NCI-H345 treated with DMSO at 0.1 percent for 48 hours (cell line): Measurements from ENCODE around the gene GOSR2.
"Not testable (repeated sequence)": the region's sequence is repeated elsewhere in the genome, so short reads cannot be mapped to it uniquely, and the experiment has no call there.

Source experiments
- DNase-seq: peaks from one replicate; lab custom pipeline; 2025; ENCODE audit not compliant: unreplicated experiment; lab: John Stamatoyannopoulos, UW

GOSR2 gene

DNA sequence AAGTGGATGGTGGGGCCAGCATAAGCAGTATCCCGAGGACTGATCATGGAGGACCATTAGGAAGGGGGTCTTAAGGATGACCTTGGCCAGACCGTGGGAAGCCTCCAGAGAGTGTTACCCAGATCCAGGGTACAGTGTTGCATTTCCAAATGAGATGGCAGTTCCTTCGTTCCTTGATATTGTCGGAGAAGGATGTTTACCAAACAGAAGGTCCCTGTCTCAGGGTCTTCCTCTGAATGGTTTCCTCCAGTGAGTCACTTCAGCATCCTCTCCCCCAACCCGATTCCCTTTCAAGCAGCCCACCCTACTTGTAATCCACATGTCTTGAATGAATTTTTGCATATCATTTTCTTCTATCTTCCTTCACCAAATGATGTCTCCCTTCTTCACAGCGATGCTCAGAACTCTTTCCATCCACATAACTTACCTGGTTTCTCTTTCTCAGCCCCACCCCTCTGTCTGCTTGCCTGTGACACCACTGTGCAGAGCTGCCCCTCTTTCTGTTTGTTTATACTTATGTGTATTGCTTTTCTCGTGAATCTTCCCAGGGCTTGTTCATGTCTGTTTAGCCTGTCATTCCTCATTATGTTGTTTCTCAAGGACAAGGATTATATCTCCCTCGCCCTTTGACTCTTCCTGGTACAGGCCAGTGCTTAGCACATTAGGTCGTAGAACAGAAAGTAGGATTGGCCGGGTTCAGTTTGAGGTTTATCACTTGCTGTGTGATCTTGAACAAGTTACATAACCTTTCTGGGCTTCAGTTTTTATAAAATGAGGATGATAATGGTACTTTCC, 5.7 kb downstream of the GOSR2 start:
- no peak for DNase-seq

DNA sequence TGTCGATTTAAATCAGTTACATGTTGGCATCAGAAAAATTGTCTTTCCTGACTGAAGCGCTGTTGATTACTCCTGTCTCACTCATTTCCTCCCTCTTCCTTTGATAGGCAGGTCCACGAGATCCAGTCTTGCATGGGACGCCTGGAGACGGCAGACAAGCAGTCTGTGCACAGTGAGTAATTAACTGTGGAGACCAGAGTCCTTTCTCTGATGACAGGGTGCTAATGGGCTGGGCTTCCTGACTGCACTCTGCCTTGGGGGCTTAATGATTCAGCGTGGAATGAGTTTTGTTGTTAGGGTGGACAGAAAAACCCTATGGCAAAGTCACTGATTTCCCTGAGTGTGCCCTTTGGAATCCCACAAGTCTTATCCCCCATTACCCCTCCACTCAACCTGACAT, 6.5 kb downstream of the GOSR2 start:
- DNase-seq, result no peak

DNA sequence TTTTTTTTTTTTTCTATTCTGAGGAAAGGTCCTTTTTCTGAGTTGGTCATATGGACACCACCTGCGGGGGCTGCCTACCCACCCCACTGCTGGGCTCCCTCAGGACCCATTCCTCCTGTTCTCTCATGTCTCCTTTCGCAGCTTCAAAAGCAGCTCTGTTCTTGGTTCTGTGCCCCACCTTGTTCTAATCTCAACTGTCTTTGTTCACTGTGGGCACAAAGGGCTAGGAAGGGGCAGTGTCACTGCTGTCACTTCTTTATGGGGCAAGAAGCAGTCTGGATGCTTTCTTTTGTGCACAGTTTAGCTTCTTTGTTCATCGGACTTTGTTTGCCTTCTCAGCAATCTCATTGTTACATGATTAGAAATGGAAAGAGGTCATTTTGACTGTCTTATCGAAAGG, 7.1 kb downstream of the GOSR2 start:
- DNase-seq, result no peak

DNA sequence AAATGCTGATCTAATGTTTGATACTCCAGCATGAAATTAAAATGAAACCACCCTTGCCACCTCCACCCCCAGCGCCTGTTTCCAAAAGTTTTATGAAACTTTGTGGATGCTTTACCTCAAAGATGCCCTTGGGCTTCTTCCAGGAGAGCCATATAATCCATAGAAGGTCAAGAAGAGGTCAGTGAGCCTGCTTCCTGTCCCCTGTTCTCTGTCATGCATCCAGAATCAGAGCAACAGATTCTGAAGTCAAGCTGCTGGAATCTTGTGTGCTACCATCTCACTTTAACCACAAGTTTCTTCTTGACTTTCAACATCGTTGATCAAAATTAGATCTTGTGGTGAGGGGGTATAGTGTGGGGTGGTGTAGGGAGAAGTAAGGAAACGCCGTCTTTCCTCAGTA, 8.6 kb downstream of the GOSR2 start:
- no peak for DNase-seq

DNA sequence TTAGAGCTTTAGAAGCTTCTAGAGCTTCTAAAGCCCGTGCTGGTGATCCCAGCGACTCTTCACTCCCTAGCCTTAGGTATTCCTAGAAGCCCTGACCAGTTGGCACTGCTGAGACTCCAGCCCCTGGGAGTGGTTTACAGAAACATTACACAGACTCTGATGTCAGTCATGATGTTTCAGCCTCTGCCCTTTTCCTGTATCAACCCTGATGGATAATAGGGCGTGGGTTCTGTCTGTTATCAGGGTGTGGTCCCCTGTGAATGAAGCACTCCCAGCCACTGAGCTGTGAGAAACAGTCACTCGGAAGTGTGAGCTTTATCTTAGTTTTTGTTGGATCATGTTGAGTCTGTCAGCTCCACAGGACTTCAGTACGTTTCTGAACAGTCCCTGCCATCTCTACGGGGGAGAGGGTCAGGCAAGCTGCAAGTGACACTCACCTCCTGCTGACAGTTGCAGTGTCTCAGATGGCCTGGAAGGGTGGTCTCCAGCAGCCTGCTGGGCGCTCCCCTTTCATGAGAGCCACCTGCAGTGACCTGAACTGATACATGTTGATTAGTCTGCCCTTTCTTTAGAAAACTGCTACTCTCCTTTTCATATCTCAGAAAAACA, 12.8 kb downstream of the GOSR2 start:
- no peak for DNase-seq

DNA sequence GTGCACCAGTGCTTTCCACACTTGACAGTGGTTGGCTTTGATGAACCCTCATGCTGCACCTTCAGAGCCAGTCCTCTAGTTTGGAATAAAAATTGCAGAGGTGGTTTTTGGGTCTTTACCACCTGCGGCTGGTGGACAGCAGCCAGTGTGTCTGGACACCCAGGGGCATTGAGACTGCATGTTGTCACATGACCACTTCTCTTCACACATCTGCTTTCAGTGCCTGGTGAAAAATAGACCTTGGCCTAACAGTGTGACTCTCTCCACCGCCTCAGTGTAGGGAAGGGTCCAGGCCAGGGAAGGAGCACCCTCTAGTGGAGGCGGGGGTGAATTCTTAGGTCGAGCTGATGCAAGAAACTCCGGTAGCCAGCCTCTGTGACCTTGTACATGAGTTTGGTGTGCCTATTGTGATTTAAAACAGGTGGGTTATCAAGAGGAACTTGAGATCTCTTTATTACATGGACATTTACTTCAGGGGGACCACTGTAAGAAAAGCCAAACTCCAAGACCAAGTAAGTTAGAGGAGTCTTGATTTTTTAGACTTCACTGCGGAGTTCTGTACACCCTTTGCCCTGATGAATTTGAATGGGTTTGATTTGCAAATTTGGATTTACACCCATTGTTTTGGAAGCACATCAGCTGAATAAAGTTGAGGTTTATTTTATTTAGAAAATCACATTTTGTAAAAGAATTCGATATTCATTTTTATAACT, 17.9 kb downstream of the GOSR2 start:
- peak; percentile 69 for DNase-seq

DNA sequence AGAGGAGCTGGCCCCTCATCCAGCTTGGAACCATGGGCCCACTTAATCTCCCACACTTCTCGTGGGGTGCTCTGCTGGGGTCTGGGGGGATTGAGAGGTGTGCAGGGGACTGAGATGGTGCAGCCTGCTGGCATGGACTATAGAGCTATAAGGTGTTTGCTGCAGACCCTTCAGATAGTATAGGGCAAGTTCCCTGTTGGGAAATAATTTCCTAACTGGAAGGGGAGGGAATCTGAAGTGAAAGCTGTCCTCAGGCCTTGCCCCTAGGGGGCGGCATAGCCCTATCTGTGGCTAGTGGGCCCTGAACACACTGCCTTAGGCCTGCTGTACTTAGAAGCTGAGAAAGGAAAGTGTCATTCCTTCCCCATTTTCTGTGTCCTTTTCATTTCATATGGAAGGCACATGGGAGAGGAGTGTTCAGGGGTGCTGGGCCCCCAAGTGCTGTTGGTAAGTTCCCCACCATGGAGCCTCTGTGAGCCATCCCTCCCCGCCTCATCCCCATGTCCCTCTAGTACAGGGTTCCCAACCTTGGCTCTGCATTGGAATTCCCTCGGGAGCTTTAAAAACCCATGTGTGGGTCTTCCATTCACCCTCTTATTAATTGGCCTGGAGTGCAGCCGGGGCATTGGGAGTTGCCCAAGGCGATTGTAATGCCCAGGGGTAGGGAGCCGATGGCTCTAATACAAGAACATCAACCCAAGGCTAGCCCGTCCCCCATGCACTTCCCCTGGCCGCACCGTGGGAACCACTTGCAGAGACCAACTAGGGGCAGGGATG, 19.7 kb downstream of the GOSR2 start:
- peak; percentile 35 for DNase-seq

DNA sequence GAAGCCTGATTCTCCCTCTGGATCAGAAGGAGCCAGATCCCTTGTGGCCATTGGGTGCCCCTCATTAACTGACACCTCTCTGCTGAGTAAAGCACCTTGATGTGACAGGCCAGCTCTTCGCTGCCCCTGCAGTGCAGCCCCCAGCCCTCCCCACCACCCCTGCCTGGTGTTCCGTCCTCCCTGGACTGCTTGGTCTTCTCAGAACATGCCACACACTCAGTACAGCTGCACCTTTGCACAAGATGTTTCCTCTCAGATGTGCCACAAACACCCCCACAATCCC, 20.2 kb downstream of the GOSR2 start:
- DNase-seq, result no peak

DNA sequence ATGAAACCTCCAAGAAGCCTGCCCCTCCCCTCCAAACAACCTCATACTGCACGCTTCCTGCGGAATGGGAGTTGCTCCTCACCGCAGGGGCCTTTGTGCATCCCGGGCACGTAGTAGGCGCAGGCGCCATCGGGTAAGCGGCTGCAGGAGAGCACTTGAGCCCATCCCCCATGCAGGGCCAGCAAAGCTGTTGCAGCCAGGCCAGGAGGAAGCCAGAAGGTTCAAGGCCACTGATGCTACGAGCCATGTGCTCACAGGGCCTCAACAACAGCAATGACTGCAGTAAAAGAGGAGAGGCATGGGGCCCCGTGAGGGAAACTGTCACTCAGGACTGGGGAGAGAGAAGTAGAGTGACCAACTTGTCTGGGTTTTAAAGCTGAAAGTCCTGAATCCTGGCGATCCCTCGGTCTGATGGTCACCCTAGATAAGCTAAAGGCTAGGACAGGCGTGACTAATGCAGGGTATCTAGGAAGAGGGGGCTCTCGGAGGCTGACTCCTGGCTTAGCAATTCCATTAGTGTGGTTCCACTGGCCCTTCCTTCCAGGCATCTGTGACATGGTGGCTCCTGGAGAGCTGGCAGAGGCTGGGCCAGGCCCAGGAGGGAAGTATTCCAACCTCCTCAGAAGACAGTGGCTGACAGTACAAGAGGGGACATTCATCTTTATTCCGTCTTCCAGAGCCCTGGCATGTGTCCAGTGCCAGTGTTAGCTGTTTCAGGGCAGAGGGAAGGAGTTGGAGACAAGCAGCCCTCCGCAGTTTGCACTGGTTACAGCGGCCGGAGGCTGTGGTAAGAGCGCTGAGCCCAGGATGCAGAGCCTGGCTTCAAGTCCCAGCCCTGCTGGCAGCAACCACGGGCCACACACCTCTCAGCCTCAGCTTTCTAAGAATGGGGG, 20.8 kb downstream of the GOSR2 start:
- peak; percentile 14 for DNase-seq

DNA sequence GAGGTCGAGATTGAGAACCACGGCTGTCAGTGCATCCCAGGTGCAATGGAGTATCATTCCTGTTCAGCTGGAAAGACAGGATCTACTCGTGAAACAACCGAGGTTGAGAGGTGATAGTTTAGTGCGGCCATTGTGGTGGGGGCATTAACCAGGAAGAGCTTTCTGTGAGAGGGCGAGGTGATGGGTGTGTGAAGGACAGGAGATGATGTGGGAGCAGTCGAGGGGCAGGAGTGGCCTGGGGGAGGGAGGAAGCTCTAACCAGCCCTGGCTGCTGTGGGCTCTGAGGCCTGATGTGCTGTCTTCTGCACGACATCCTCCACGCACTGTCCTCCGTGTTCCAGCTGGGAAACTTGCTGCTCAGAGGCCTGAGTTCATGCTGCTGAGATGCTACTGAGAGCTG, 22.0 kb downstream of the GOSR2 start:
- DNase-seq, result no peak

DNA sequence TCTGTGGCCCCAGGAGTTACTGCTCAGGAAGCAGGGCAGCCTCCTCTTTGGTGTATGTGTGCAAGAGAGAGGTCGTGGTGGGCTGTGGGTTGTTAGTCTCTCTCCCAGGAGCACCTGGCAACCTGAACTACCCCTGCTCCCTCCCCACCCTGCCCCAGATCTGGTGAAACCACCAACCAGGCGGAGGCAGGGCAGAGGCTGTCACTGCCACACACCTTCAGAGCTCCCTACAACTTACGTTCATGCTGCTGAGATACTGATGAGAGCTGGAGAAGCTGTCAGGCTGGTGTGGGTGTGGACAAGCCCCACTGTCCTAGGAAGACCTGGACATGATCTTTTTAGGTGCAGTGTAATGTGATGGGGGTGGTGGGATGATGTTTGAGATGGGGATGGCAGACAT, 24.3 kb downstream of the GOSR2 start:
- DNase-seq, result no peak

DNA sequence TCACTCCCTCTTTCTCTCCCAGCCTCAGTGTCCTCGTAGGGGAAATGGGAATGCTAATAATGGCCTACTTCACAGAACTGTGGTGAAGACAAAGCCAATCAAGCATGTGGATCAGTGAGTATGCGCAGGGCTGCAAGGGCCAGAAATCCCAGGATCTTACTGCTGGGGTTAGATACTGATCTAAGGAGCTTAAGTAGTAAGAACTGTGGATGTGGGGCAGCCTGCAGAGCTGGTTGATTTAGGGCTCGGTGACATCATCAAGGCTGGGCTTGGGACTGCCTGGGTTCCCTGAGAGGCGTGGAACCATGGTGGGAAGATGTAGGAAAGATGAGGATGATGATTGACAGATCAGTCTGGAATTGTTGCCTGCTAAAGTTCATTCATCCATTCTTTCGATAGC, 25.6 kb downstream of the GOSR2 start:
- DNase-seq, result no peak

DNA sequence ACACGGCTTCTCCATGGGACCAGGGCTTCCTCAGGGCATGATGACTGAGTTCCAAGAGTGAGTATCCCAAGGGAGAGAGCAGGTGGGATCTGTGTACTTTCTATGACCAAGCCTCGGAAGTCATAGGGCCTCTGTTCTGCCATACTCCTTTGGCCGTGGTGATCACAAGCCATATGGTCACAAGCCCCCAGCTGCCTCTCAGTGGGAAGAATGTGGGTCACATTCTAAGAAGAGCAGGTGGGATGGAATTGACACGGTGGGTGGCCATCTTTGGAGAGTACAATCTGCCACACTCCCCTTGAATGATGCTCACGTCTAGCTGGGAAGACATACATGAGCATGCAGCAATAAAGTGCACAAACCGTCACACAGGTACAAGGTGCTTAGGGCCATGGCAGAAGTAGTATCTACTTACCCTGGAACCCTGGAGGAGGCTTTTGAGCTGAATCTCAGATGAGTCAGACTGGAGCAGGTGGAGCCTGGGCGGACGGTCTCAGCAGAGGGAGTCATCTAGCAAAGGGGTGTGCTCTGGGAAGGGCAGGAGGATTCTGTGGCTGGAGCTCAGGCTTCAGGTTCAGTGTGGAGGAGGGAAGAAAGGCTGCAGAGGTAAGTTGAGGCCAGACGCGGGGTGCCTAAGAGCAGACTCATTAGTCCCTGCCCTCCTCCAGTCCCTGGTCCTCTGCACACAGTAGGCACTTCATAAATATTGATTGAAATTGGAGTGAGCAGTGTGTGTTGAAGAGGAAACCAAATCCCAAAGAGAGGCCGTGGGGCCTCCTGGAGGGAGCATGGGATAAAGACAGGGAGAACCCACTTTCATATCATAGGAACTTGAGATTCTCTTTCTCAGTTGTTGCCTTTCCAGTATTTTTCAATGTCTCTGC, 26.6 kb downstream of the GOSR2 start:
- no peak for DNase-seq

DNA sequence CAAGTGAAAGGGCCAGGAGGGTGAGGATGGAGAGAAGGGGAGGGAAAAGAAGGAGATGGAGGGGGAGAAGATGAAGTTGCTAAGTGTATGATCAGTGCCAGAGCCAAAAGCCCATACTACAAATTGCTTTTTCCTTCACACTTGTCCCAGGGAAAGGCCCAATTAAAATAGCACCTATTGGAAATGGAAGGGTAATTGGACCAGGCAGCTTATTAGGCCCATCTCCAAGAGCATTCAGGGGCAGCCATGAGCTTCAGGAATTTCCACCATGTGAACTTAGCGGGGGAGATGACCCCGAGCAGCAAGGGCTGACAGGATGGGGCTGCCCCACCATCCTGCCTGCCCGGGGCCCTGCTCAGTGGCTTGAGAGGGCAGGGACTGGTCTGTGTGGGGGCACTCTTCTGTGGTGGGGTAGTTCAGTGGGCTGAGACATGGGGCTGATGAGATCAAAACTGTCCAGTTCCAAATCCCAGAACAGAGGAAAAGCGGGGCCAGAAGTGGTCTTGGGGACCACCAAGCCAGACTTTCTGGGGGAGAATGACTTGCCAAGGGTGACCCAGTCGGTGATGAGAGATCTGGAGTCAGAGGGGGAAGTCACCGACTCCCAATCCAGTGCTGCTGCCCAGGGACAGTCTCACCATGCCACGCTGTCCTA, 27.5 kb downstream of the GOSR2 start:
- no peak for DNase-seq

DNA sequence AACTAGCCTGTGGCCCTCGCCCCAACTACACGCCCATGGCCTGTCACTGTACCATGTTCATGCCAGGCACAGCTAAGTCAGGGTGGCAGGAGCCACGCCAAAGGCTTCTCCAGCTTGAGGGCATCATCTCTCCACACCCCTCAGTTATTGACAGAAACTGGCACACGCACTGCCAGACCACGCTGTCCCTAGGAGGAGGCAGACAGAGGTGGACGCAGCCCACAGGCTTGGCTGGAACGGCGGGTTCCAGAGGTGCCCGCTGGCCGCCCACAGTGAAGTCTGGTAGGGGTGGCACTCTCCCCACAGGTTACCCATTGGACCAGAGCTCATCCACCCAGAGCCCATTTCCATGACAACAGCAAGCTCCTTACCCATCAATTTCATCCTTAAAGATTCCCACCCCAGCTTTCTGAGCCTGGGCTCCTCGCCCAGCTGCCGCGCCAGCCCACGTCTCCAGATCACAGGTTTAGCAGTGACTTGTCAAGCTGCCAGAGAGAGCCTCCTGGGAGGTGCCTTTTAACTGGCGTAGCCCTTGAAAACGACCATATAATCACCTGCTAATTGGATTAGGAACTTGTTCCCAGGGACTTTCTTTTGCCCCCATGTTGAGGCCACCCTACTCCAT, 28.1 kb downstream of the GOSR2 start:
- no peak for DNase-seq

DNA sequence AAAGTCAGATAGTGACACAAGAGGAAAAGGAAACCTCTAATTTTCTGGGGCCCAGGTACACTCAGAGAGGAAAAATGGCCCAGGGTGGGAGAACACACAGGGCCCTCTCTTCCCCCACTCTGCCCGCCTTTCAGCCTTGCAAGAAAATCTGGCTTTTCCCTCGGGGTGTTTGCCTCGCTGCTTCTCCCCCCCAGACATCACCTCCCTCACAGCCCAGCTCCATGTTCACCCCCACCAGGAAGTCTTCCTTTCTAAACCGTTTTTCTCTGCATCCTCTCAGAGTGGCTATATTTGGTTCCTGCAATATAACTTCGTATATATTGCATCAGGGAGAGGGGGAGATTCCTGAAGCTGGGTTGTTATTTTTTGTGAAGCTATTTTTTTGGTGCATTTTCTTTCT, 28.7 kb downstream of the GOSR2 start:
- DNase-seq, result no peak

DNA sequence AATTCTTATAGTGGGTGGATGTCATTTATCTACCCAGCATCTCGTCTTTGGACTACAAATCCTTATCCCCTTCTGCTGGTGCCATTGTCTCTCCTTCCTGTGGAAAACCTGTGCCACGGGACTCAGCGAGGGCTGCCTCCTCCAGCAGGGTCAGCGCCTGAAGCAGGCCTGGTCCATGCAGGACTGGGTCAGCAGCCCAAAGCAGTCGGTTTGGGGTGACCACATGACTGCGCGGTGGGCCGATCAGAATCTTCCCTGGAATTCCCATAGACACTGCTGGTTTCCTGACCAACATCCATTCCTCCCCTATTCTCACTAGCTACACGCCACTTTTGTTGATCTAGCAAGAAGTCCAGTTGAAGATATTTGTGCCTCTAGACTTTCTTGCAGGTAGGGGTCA, 29.2 kb downstream of the GOSR2 start:
- DNase-seq, result no peak

DNA sequence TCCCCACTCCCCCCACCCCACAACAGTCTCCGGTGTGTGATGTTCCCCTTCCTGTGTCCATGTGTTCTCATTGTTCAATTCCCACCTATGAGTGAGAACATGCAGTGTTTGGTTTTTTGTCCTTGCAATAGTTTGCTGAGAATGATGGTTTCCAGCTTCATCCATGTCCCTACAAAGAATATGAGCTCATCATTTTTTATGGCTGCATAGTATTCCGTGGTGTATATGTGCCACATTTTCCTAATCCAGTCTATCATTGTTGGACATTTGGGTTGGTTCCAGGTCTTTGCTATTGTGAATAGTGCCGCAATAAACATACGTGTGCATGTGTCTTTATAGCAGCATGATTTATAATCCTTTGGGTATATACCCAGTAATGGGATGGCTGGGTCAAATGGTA, 30.2 kb downstream of the GOSR2 start:
- not testable (repeated sequence) for DNase-seq
